ENCODE results near the gene ASRGL1.
A peak's percentile ranks its signal among the peaks of the same experiment; 100 is the strongest.

Gene ASRGL1

DNA sequence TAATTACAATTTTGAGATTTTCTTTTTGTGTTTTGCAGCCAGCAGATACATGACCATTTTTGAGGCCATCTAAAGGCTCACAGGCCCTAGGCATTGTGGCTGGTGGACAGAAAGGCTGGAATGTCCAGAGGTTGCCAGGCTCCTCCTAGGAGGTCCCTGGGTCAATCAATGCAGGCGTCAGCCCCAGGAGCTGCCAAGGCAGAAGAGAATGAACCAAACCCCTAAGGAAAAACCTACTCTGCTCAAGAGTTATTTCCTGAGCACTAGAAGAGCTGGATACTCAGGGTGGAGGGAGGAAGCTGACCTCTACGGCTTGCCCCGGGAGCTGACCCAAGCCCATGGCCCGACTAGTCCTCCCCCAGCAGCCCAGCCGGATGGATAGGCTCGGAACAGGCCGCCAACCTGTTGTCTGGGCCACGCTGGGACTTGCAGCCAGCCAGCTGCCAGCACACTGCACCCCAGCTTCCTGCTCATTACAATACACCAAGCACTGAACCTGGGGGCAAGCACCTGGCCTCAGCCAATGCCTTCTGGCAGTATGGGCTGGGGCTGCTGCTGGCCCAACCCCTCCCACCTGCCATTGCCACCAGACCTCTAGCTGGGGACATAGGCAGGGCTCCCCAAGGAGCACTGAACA, 75.9 kb downstream of the ASRGL1 start:
- DNase-seq (ENCODE audit: low read depth in 2 of 2), result no peak

GRCh38 chr11:62416596-62416995, 79.3 kb downstream of the ASRGL1 start:
- DNase-seq (ENCODE audit: low read depth in 2 of 2), result no peak

DNA sequence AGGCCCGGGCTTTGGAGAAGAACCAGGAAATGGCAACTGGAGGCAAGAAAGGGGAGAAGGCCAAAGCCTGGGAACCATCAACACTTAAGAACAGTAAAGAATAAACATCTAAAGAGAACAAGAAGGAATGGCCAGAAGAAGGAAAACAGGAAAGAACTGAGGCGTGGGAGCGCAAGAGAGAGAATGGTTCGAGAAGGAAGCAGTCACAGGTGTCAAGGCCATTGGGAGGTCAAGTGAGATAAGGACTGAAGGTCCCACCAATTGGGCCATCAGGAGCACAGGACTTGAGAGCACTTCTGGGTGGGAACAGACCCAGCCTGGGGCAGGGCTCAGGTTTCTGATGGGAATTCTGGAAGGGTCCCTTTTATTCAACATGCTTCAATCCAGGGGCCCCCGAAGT, 80.9 kb downstream of the ASRGL1 start:
- no peak for DNase-seq (ENCODE audit: low read depth in 2 of 2)

DNA sequence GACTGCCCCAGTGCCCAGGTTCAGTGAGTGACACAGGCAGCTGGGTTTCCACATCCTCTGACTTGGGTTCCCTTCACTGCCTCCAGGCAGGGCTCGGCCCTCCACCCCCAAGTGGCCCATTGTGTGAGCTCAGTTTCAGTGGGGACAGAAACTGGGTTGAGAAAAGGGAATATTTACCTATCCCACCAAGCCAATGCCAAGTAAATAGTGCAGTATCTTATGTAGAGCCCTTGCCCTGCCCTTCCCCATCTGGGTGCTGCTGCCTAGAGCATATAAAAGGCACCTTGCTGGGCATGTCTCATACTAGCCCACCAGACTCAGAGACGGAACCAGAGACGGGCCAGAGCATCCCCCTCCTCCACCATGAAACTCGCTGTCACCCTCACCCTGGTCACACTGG, 81.5 kb downstream of the ASRGL1 start, which contains the start of gene SCGB1A1:
Gene SCGB1A1 (plus strand): TSS at position 301 of the 400 bp plus-strand sequence. CDS start 63 bp downstream, at position 364.
- DNase-seq (ENCODE audit: low read depth in 2 of 2), result no peak

- DNase-seq (ENCODE audit: low read depth in 2 of 2), result no peak
These were observed 82.2 kb downstream of the ASRGL1 start for GRCh38 chr11:62419314-62419929.

DNA sequence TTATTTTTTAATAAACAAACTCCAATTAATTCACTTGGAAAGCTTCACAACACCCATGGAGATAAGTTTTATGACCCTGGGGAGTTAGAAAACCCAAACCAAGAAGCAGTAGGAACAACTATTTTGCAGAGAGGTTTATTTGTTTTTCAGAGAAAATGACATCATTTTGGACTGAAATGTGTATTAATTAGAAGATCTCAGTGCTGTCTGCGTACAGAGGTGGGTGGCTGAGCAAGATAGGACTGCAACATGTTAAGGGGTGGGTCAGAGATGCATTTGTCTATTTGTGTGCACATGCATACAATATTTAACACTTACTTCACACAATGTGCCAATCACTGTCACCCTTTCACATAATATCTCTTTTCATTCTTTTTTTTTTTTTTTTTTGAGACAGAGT, 82.7 kb downstream of the ASRGL1 start:
- DNase-seq (ENCODE audit: low read depth in 2 of 2), result no peak

GRCh38 chr11:62420882-62421281, 83.6 kb downstream of the ASRGL1 start:
- no peak for DNase-seq (ENCODE audit: low read depth in 2 of 2)

GRCh38 chr11:62421996-62422395, 84.7 kb downstream of the ASRGL1 start:
- no peak for DNase-seq (ENCODE audit: low read depth in 2 of 2)

DNA sequence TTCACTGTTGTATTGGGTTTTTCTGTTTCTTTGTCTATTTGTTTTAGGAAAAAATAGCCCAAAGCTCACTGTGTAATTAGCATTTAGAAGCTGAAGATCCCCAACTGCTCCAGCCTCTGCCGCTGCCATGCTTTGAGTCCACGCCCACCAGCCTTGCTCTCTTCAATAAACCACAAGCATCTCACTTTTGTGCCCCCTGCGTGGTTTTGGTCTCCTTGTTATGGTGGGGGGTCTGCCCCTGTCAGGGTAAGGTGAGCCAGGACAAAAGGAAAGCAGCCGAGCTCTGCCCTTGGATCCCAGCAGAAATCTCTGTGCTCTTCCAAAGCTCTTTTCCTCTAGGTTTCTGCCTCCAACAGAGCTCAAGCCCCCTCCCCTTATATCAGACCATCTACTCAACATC, 85.8 kb downstream of the ASRGL1 start:
- no peak for DNase-seq (ENCODE audit: low read depth in 2 of 2)

DNA sequence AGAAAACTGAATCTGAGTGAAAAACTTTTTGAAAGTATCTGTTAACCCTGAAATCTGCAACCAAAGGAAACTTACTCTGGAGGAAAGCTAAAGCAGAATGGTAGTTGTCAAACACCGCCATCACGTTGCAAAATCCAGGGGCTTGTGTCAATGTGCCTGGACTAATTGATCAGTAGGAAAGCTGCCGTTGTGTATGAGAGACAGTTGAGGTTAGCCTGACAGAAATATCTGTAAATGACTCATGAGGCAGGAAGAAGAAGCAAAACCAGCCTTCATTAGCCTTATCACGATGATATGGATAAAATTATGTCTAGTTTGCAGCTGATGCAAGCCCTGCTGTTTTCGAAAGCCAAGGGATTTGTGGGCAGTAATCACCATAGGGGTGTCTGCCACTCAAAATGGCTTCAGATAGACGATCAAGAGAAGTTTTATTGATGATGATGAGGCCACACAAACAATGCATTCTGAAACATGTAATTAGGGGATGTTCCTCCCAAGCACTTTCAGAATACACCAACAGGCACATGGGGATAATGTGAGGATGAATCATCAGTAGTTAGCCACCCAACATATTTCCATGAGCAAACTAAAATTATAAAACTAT, 90.5 kb downstream of the ASRGL1 start:
- DNase-seq (ENCODE audit: low read depth in 2 of 2), result peak; percentile 42 to 52

GRCh38 chr11:62428871-62429560, 91.8 kb downstream of the ASRGL1 start:
- DNase-seq (ENCODE audit: low read depth in 2 of 2), result no peak

GRCh38 chr11:62430425-62430824, 93.2 kb downstream of the ASRGL1 start:
- DNase-seq (ENCODE audit: low read depth in 2 of 2), result peak; percentile 80 to 85

GRCh38 chr11:62431171-62431901, 94.1 kb downstream of the ASRGL1 start:
- DNase-seq (ENCODE audit: low read depth in 2 of 2), result peak; percentile 77 to 78

GRCh38 chr11:62432695-62433094, 95.4 kb downstream of the ASRGL1 start:
- no peak for DNase-seq (ENCODE audit: low read depth in 2 of 2)

DNA sequence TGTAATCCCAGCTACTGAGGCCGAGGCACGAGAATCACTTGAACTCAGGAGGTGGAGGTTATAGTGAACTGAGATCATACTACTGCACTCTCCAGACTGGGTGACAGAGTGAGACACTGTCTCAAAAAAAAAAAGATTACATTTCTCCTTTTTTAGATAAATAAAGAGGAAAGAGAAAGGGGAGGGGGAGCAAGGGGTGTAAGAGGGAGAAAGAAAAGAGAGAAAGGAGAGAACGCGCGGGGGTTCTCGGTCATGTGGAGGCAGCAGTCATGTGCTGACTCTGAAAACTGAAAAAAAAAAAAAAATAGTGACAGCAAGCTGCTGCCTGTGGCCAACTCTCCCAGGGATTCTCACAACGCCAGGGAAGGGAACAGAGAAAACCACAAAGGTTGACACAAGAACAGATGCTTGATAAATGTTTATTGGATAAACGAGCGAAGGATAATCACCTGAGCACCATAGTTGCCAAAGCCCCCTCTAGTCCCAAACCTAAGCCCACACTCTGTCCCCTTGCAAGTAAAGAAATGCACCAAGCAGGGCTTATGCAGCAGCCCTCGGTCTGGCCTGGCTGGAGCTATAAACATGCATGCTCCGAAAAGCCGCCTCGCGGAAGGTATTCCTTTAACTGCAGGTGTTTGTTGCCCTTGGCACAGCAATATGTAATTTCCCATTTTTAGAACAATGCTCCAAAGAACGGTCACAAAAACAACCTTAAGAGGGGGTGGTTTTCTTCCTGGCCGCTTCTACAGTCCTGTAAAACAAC, 96.1 kb downstream of the ASRGL1 start:
- DNase-seq (ENCODE audit: low read depth in 2 of 2), result no peak

DNA sequence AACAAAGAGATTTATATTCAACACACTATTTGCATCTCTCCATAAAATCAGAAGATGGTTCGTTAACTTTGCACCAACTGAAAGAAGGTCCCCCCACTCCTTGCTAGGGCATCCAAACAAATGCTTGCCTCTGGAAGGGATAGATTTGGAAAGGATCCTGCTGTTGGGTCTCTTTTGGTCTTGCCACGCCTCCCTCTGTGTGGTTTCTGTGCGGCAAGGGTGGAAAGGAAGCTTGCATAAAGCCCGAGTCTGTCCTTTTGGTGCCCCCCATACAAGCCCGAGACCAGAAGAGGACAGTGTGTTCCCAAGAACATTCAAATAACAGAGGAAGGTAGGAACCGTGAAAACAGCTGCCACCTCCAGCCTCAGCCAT, 96.6 kb downstream of the ASRGL1 start:
- DNase-seq (ENCODE audit: low read depth in 2 of 2), result no peak

- DNase-seq (ENCODE audit: low read depth in 2 of 2), result no peak
These were observed 98.8 kb downstream of the ASRGL1 start for GRCh38 chr11:62435846-62436660.

GRCh38 chr11:62437616-62438015, 100.4 kb downstream of the ASRGL1 start:
- DNase-seq (ENCODE audit: low read depth in 2 of 2), result no peak

DNA sequence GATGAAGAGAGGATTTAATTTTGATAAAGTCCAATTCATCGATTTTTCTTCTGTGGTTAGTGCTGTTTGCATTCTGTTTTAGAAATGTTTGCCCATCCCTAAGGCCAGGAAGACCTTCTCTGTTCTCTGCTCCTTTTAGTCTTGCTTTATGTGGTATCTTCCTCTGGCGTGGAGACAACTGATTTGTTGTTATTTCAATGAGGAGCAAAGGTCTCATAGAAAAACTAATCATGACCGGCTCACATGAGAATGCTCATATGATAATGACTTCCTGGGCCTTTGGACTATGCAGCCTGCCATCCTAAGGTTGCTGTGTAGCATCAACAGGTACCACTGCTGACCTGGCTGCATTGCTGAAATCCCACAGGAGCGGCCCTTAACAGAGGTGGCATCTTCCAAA, 101.4 kb downstream of the ASRGL1 start:
- no peak for DNase-seq (ENCODE audit: low read depth in 2 of 2)
